Measurements from ENCODE around the gene FLOT2. TPM values are rescaled to one million over a fixed set of nuclear protein-coding genes. Genes with fewer than 3 reads are reported as not detected.
"Not testable (repeated sequence)": the region's sequence is repeated elsewhere in the genome, so short reads cannot be mapped to it uniquely, and the experiment has no call there.

FLOT2 gene
- total RNA-seq, 3 donors from 2014 or later (not counting 1 experiment from before 2014, with no cell fraction given): 132 to 152 (median 152) TPM

DNA sequence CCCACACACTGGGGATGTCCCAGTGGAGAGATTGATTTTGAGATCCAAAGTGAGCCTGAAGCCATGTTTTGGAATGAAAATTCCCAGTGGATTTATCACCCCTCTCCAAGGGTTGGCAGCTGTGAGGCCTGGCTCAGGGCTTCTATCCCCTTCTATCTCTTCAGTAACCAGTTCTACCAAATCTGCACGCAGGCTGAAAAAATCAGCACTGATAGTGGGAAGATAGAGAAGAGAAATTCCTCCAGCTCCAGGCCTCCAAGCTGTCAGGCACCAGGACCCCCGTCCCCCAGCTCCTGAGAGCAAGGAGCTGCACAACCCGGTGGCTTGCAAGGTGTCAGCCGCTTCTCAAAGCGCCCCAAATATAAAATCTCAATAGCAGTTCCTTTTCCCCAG lies 1.0 kb downstream of the FLOT2 start:
- H3K36me3 ChIP-seq (ENCODE audit: control insufficient read depth, insufficient read depth, low read length): no peaks in the 10 kb centered on the region
- peak overlapping the region; percentile 90 for H3K4me3 Mint-ChIP-seq
- no peak for ATAC-seq
- no peak for TF ChIP-seq CTCF (IDR thresholded peaks at IDR 0.05)
- H3K4me3 ChIP-seq (ENCODE audit: low read length): peak overlapping the region; percentile 94
- H3K9me3 Mint-ChIP-seq: no peaks in the 10 kb centered on the region
- H3K36me3 Mint-ChIP-seq: no peaks in the 10 kb centered on the region
- H3K9me3 ChIP-seq (ENCODE audit: control insufficient read depth, insufficient read depth, low read length): no peaks in the 10 kb centered on the region
- under 1% methylated on average over 5 of the region's 5 CpGs for WGBS (ENCODE audit: insufficient coverage)
- no peaks in the 10 kb centered on the region for H3K27me3 ChIP-seq (ENCODE audit: control insufficient read depth, insufficient read depth, low read length)
- H3K27me3 Mint-ChIP-seq (ENCODE audit: low read depth in 2 of 2): no peaks in the 10 kb centered on the region
- H3K4me1 Mint-ChIP-seq: peaks cover 51 to 63% of the 10 kb centered on the region in 2 donors
- DNase-seq: no peak
- peaks cover 70% of the 10 kb centered on the region for H3K4me1 ChIP-seq (ENCODE audit: control insufficient read depth, insufficient read depth, low read length)
- intact Hi-C loops (cut with micrococcal nuclease): loop anchor here (5.0 to 10.0 kb wide), 2 partner anchors 52 to 169 kb away; partner anchors contain the start of genes FAM222B, NEK8 and TLCD1
- H3K27ac ChIP-seq (ENCODE audit: low read length): peak overlapping the region; percentile 79
- peak overlapping the region; percentile 93 to 97 for H3K27ac Mint-ChIP-seq

DNA sequence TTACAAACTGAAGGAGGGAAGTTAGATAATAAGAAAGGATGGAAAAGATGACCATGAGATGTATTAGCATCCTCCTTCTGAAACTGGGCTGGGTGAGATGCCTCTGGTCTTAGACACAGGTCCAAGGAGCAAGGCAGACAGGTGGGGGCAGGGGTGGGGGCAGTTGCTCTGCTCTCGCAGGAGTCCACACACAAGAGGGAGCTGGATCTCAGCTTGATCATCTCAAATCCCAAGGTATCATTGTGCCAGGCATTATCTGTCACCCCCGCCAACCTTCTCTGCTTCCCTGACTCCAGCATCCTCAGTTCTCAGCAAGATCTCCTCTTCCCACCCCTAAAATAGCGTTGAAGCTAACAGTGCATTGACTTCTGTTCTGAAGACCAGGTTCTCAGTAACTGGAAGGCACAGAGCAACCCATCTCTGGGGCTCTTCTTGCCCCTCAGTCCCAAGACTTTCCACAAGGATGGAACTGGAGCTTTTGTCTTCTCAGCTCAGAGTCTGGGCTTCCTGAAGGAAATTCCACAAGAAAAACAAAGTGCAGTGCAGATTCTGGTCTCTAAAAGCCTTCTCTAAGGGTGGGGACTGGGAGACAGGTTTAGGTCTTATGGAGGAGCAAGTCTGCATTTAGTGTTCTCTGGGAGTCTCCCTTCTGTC lies 1.6 kb downstream of the FLOT2 start:
- Mint-ChIP-seq H3K27ac (peak overlapping the region; percentile 93 to 97), H3K4me1 (peaks cover 56 to 66% of the 10 kb centered on the region in 2 donors), H3K4me3 (peak overlapping the region; percentile 90), H3K9me3 (no peaks in the 10 kb centered on the region), H3K27me3 (ENCODE audit: low read depth in 2 of 2) (no peaks in the 10 kb centered on the region), H3K36me3 (no peaks in the 10 kb centered on the region)
- intact Hi-C loops (cut with micrococcal nuclease): loop anchor here (5.0 to 10.0 kb wide), 2 partner anchors 51 to 169 kb away; partner anchors contain the start of genes FAM222B, NEK8 and TLCD1
- Histone ChIP-seq H3K4me3 (ENCODE audit: low read length) (peak overlapping the region; percentile 94), H3K27me3 (ENCODE audit: control insufficient read depth, insufficient read depth, low read length) (no peaks in the 10 kb centered on the region), H3K27ac (ENCODE audit: low read length) (peak overlapping the region; percentile 79), H3K36me3 (ENCODE audit: control insufficient read depth, insufficient read depth, low read length) (peaks cover 2% of the 10 kb centered on the region), H3K9me3 (ENCODE audit: control insufficient read depth, insufficient read depth, low read length) (no peaks in the 10 kb centered on the region), H3K4me1 (ENCODE audit: control insufficient read depth, insufficient read depth, low read length) (peaks cover 64% of the 10 kb centered on the region)
- ATAC-seq (no peak), DNase-seq (no peak)
- no peak for TF ChIP-seq CTCF (IDR thresholded peaks at IDR 0.05)
- 57% methylated on average over 2 of the region's 3 CpGs for WGBS (ENCODE audit: insufficient coverage)

GRCh38 chr17:28893248-28894183 lies 4.0 kb downstream of the FLOT2 start:
- H3K27ac Mint-ChIP-seq: peak overlapping the region; percentile 88 to 96
- not testable (repeated sequence) for H3K27me3 ChIP-seq (ENCODE audit: control insufficient read depth, insufficient read depth, low read length); H3K36me3 ChIP-seq (ENCODE audit: control insufficient read depth, insufficient read depth, low read length); H3K27me3 Mint-ChIP-seq (ENCODE audit: low read depth in 2 of 2); H3K36me3 Mint-ChIP-seq; ATAC-seq; H3K9me3 ChIP-seq (ENCODE audit: control insufficient read depth, insufficient read depth, low read length); H3K4me3 ChIP-seq (ENCODE audit: low read length); H3K9me3 Mint-ChIP-seq
- intact Hi-C loops (cut with micrococcal nuclease): loop anchor here (2.0 to 10.0 kb wide), 2 partner anchors 17 to 49 kb away; partner anchors contain the start of gene FAM222B
- Histone ChIP-seq H3K27ac (ENCODE audit: low read length) (peak overlapping the region; percentile 82), H3K4me1 (ENCODE audit: control insufficient read depth, insufficient read depth, low read length) (peaks cover 64% of the 10 kb centered on the region)
- WGBS (ENCODE audit: insufficient coverage): 56% methylated on average over 12 of the region's 16 CpGs
- H3K4me1 Mint-ChIP-seq: peaks cover 59 to 61% of the 10 kb centered on the region in 2 donors
- H3K4me3 Mint-ChIP-seq: peak overlapping the region; percentile 59
- peak in 1 of 2 donors; percentile 62 for DNase-seq

DNA sequence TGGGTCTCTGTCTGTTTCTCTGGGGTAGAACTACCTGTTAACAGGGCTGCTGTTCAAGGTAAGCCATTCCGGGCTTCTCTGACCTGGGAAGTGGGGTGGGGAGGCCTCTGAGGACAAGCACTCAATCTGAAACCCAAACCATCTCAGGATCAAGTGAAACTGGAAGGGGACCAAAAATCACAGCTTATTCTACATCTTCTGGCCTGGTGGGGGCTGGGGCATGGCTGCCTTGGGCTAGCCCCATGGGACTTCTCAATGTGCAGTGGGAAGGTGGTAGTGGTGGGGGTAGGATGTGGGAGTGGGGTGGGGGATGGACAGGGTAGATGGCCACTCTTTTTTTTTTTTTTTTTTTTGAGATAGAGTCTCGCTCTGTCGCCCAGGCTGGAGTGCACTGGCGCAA lies 5.5 kb downstream of the FLOT2 start:
- WGBS (ENCODE audit: insufficient coverage): 91% methylated on average over 4 of the region's 4 CpGs
- H3K27ac ChIP-seq (ENCODE audit: low read length): peak overlapping the region; percentile 27

More for the DNA sequence above, 5.5 kb downstream of the FLOT2 start:
- no peaks in the 10 kb centered on the region for H3K27me3 ChIP-seq (ENCODE audit: control insufficient read depth, insufficient read depth, low read length)
- ATAC-seq: no peak
- Mint-ChIP-seq H3K9me3 (no peaks in the 10 kb centered on the region), H3K4me3 (no peak overlapping the region), H3K27me3 (ENCODE audit: low read depth in 2 of 2) (no peaks in the 10 kb centered on the region), H3K4me1 (peaks cover 53 to 58% of the 10 kb centered on the region in 2 donors), H3K36me3 (no peaks in the 10 kb centered on the region), H3K27ac (peak overlapping the region; percentile 68 to 84)
- no peak overlapping the region for H3K4me3 ChIP-seq (ENCODE audit: low read length)
- no peaks in the 10 kb centered on the region for H3K9me3 ChIP-seq (ENCODE audit: control insufficient read depth, insufficient read depth, low read length)
- intact Hi-C loops (cut with micrococcal nuclease): loop anchor here (2.0 to 10.0 kb wide), 2 partner anchors 15 to 47 kb away; partner anchors contain the start of gene FAM222B
- H3K36me3 ChIP-seq (ENCODE audit: control insufficient read depth, insufficient read depth, low read length): peaks cover 10% of the 10 kb centered on the region
- no peak for TF ChIP-seq CTCF (IDR thresholded peaks at IDR 0.05)
- H3K4me1 ChIP-seq (ENCODE audit: control insufficient read depth, insufficient read depth, low read length): peaks cover 58% of the 10 kb centered on the region
- no peak for DNase-seq
